Measurements from ENCODE around the gene PNPLA8.

Gene PNPLA8

DNA sequence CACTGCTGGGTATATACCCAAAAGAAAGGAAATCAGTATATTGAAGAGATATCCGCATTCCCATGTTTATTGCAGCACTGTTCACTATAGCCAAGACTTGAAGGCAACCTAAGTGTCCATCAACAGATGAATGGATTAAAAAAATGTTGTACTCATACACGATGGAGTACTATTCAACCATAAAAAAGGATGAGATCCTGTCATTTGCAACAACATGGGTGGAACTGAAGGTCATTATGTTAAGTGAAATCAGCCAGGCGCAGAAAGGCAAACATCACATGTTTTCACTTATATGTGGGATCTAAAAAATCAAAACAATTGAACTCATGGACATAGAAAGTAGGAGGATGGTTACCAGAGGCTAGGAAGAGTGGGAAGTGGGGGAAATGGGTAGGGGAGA, 89.0 kb downstream of the PNPLA8 start:
- in situ Hi-C loops (cut with MboI; ENCODE audit: low pct_unique_long_range_greater_than_20kb, low sequenced_read_pairs, unreplicated experiment), result no loop called here
- DNase-seq (ENCODE audit: low spot score), result no peak
- TF ChIP-seq, protein P1, sequence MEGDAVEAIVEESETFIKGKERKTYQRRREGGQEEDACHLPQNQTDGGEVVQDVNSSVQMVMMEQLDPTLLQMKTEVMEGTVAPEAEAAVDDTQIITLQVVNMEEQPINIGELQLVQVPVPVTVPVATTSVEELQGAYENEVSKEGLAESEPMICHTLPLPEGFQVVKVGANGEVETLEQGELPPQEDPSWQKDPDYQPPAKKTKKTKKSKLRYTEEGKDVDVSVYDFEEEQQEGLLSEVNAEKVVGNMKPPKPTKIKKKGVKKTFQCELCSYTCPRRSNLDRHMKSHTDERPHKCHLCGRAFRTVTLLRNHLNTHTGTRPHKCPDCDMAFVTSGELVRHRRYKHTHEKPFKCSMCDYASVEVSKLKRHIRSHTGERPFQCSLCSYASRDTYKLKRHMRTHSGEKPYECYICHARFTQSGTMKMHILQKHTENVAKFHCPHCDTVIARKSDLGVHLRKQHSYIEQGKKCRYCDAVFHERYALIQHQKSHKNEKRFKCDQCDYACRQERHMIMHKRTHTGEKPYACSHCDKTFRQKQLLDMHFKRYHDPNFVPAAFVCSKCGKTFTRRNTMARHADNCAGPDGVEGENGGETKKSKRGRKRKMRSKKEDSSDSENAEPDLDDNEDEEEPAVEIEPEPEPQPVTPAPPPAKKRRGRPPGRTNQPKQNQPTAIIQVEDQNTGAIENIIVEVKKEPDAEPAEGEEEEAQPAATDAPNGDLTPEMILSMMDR (IDR thresholded peaks at IDR 0.05; ENCODE audit: extremely low read depth, insufficient read depth, missing control alignments), result no peak

DNA sequence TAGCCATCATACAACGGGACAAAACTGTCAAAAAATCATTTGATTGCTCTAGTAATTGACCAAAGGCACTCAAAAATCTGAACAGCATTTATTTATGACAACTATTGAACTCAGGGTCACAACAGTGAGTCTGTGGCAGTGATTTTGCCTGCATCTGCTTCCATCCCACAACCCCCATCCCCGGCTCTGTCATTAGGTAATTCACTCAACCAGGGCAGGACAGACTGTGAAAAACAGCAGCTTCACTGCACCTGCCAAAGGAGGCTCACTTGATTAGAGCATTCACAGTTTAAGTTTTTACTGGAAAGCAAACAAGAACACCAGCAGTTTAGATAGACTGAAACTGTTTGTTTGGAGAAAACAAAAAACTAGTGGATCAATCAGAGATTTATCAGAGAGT, 91.9 kb downstream of the PNPLA8 start:
- in situ Hi-C loops (cut with MboI; ENCODE audit: low pct_unique_long_range_greater_than_20kb, low sequenced_read_pairs, unreplicated experiment), result no loop called here
- TF ChIP-seq, protein P1 (IDR thresholded peaks at IDR 0.05; ENCODE audit: extremely low read depth, insufficient read depth, missing control alignments), result no peak
- DNase-seq (ENCODE audit: low spot score), result no peak

DNA sequence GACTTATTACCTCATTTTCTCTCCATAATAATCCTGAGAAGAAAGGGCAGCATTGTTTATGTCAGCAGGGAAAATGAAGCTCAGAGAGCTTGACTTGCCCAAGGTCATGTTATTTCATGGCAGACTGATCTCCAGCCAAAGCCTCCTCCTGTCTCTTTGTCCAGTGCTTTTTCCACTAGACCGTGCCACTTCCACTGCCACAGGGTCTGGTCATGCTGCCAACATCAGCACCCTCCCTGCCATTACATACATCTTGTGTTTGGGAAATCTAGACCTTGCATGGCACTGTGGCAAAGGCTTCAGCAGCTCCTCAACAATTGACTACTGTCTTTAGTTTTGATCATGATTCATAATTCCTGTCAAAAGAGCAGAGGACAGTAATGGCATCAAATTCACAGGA, 94.8 kb downstream of the PNPLA8 start:
- TF ChIP-seq, protein P1 (IDR thresholded peaks at IDR 0.05; ENCODE audit: extremely low read depth, insufficient read depth, missing control alignments), result no peak
- DNase-seq (ENCODE audit: low spot score), result no peak
- in situ Hi-C loops (cut with MboI; ENCODE audit: low pct_unique_long_range_greater_than_20kb, low sequenced_read_pairs, unreplicated experiment), result no loop called here

- DNase-seq (ENCODE audit: low spot score), result no peak
- in situ Hi-C loops (cut with MboI; ENCODE audit: low pct_unique_long_range_greater_than_20kb, low sequenced_read_pairs, unreplicated experiment), result no loop called here
- TF ChIP-seq, protein P1 (IDR thresholded peaks at IDR 0.05; ENCODE audit: extremely low read depth, insufficient read depth, missing control alignments), result no peak
Observed at GRCh38 chr7:108430664-108431063, 95.3 kb downstream of the PNPLA8 start.

GRCh38 chr7:108427766-108428165, 98.2 kb downstream of the PNPLA8 start:
- TF ChIP-seq, protein P1 (IDR thresholded peaks at IDR 0.05; ENCODE audit: extremely low read depth, insufficient read depth, missing control alignments), result no peak
- DNase-seq (ENCODE audit: low spot score), result no peak
- in situ Hi-C loops (cut with MboI; ENCODE audit: low pct_unique_long_range_greater_than_20kb, low sequenced_read_pairs, unreplicated experiment), result no loop called here

DNA sequence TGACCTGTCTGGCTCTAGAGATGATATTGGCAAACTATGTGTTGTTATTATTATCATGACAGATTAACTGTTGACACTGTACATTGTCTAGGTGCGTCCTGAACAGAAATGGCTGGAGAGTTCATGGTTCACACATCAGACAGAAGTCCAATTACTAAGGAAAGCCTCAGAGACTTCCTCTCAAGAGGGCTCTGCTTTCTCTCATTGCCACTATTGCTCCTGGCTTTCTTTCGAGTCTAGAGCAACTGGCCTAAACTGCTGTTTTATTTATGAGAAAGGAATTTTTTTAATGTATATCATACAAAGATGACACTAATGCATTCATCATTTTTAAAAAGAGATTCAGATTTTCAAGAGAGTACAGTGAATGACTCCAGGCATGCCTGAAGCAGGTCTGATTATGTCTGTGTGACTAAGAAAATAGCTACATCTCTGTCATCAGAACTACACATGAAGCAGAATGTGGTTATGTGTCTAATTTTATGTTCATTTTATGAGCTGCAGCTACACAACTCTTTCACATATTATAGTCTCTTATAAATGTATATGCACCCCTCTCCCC, 100.1 kb downstream of the PNPLA8 start:
- no peak for DNase-seq (ENCODE audit: low spot score)
- in situ Hi-C loops (cut with MboI; ENCODE audit: low pct_unique_long_range_greater_than_20kb, low sequenced_read_pairs, unreplicated experiment), result no loop called here
- TF ChIP-seq, protein P1 (IDR thresholded peaks at IDR 0.05; ENCODE audit: extremely low read depth, insufficient read depth, missing control alignments), result no peak

GRCh38 chr7:108424013-108424412, 101.9 kb downstream of the PNPLA8 start:
- in situ Hi-C loops (cut with MboI; ENCODE audit: low pct_unique_long_range_greater_than_20kb, low sequenced_read_pairs, unreplicated experiment), result no loop called here
- TF ChIP-seq, protein P1 (IDR thresholded peaks at IDR 0.05; ENCODE audit: extremely low read depth, insufficient read depth, missing control alignments), result no peak
- DNase-seq (ENCODE audit: low spot score), result no peak

All from GM13977 (cell line).